ENCODE data around the gene VAV2. TPM values are rescaled to one million over a fixed set of nuclear protein-coding genes. Genes with fewer than 3 reads are reported as not detected.

VAV2 gene
- total RNA-seq, 1 experiment from 2014 or later = 24.7 TPM

GRCh38 chr9:134034215-134035040 is 42.3 kb upstream of the VAV2 start:
- Histone ChIP-seq H3K27me3 (ENCODE audit: control insufficient read depth, insufficient read depth, low read length) (no peaks in the 10 kb centered on the region), H3K27ac (ENCODE audit: low read length) (no peak overlapping the region), H3K4me1 (ENCODE audit: control insufficient read depth, insufficient read depth, low read length) (no peaks in the 10 kb centered on the region), H3K36me3 (ENCODE audit: control insufficient read depth, insufficient read depth, low read length) (no peaks in the 10 kb centered on the region), H3K4me3 (ENCODE audit: low read depth in 2 of 2, low read length in 2 of 2) (no peak overlapping the region), H3K9me3 (ENCODE audit: control insufficient read depth, insufficient read depth, low read depth, low read length) (no peaks in the 10 kb centered on the region)
- CTCF ChIA-PET = no interaction called here
- no TSS peak for BruUV-seq (replicated peaks)
- no peak for ATAC-seq
- no peak for TF ChIP-seq TCF7L2 (IDR thresholded peaks at IDR 0.05; ENCODE audit: low read depth, low read length)
- TF ChIP-seq, protein P1, sequence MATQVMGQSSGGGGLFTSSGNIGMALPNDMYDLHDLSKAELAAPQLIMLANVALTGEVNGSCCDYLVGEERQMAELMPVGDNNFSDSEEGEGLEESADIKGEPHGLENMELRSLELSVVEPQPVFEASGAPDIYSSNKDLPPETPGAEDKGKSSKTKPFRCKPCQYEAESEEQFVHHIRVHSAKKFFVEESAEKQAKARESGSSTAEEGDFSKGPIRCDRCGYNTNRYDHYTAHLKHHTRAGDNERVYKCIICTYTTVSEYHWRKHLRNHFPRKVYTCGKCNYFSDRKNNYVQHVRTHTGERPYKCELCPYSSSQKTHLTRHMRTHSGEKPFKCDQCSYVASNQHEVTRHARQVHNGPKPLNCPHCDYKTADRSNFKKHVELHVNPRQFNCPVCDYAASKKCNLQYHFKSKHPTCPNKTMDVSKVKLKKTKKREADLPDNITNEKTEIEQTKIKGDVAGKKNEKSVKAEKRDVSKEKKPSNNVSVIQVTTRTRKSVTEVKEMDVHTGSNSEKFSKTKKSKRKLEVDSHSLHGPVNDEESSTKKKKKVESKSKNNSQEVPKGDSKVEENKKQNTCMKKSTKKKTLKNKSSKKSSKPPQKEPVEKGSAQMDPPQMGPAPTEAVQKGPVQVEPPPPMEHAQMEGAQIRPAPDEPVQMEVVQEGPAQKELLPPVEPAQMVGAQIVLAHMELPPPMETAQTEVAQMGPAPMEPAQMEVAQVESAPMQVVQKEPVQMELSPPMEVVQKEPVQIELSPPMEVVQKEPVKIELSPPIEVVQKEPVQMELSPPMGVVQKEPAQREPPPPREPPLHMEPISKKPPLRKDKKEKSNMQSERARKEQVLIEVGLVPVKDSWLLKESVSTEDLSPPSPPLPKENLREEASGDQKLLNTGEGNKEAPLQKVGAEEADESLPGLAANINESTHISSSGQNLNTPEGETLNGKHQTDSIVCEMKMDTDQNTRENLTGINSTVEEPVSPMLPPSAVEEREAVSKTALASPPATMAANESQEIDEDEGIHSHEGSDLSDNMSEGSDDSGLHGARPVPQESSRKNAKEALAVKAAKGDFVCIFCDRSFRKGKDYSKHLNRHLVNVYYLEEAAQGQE (IDR thresholded peaks at IDR 0.05; ENCODE audit: insufficient read depth in 1 of 2, low read depth in 2 of 2, low read length in 1 of 2) = no peak
- TF ChIP-seq POLR2AphosphoS5 (IDR thresholded peaks at IDR 0.05; ENCODE audit: low read depth, low read length) = no peak
- no peak for TF ChIP-seq SIN3A (IDR thresholded peaks at IDR 0.05; ENCODE audit: borderline replicate concordance, insufficient read depth, low read depth, low read length)
- TF ChIP-seq CTCF (IDR thresholded peaks at IDR 0.05) = no peak
- intact Hi-C loops (cut with micrococcal nuclease; ENCODE audit: unreplicated experiment) = no loop called here
- POLR2A ChIA-PET = interaction anchor here (0.7 kb wide), 1 partner anchor 85 kb away, joined by 4 read pairs; no protein-coding TSS in a partner anchor
- in situ Hi-C loops (cut with HindIII; ENCODE audit: low pct_unique_long_range_greater_than_20kb, low sequenced_read_pairs) = no loop called here
- no peak for DNase-seq (ENCODE audit: low read depth, low spot score)

DNA sequence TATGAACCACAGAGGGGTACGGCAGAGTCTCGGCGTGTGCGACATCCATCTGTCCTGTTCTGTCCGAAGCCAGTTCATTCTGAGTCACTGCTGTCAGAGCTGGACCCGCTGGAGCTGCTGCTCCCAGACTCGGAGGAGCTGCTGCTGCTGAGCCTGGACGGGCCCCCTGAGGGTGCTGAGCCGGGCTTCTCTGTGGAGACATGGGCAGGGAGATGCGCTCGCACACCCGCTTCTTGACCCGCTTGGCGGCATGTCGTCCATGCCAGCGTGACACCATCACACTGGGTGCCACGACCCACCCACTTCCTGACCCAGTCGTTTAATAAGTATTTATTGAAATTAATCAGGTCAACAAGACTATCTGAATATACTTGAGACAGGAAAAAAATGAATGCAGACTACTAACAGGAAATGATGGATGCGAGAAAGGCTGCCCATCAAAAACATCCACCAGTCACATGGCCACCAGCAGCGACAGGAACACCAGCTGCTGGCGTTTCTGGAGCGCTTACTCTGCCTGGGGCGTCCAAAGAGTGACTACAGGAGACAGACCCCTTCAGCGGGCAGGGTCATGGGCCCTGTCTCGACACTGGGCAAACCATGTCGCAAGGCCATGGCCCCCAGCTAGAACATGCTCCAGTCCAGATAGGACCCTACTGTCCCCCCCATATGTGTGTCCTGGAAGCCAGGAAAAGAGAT is 41.5 kb upstream of the VAV2 start:
- BruUV-seq (replicated peaks) = no TSS peak
- no peak overlapping the region for H3K4me3 ChIP-seq (ENCODE audit: low read depth in 2 of 2, low read length in 2 of 2)
- no peak for DNase-seq (ENCODE audit: low read depth, low spot score)
- H3K36me3 ChIP-seq (ENCODE audit: control insufficient read depth, insufficient read depth, low read length) = no peaks in the 10 kb centered on the region
- H3K4me1 ChIP-seq (ENCODE audit: control insufficient read depth, insufficient read depth, low read length) = no peaks in the 10 kb centered on the region
- no peaks in the 10 kb centered on the region for H3K9me3 ChIP-seq (ENCODE audit: control insufficient read depth, insufficient read depth, low read depth, low read length)
- H3K27me3 ChIP-seq (ENCODE audit: control insufficient read depth, insufficient read depth, low read length) = no peaks in the 10 kb centered on the region
- TF ChIP-seq, protein P1 (IDR thresholded peaks at IDR 0.05; ENCODE audit: insufficient read depth in 1 of 2, low read depth in 2 of 2, low read length in 1 of 2) = no peak
- TF ChIP-seq CTCF (IDR thresholded peaks at IDR 0.05) = no peak
- no peak for TF ChIP-seq POLR2AphosphoS5 (IDR thresholded peaks at IDR 0.05; ENCODE audit: low read depth, low read length)
- TF ChIP-seq TCF7L2 (IDR thresholded peaks at IDR 0.05; ENCODE audit: low read depth, low read length) = no peak
- TF ChIP-seq SIN3A (IDR thresholded peaks at IDR 0.05; ENCODE audit: borderline replicate concordance, insufficient read depth, low read depth, low read length) = no peak
- in situ Hi-C loops (cut with HindIII; ENCODE audit: low pct_unique_long_range_greater_than_20kb, low sequenced_read_pairs) (no loop called here), intact Hi-C loops (cut with micrococcal nuclease; ENCODE audit: unreplicated experiment) (no loop called here)
- ChIA-PET POLR2A (interaction anchor here (0.7 kb wide), 1 partner anchor 86 kb away, joined by 4 read pairs; no protein-coding TSS in a partner anchor), CTCF (no interaction called here)
- no peak overlapping the region for H3K27ac ChIP-seq (ENCODE audit: low read length)
- no peak for ATAC-seq
